Superior temporal gyrus (tissue), 1 donor: ENCODE data around the gene DYSF.

Experiments
- DNase-seq: peaks from one replicate; pipeline ENCODE4 v3.0.0-alpha.2; 2016; ENCODE audit errors: extremely low spot score

DYSF gene

GRCh38 chr2:71530211-71530610 is 76.8 kb downstream of the DYSF start:
- no peak for DNase-seq

- peak; percentile 64 for DNase-seq
Observed at GRCh38 chr2:71530641-71531332, 77.4 kb downstream of the DYSF start.

GRCh38 chr2:71531522-71532047 is 78.2 kb downstream of the DYSF start:
- no peak for DNase-seq

- no peak for DNase-seq
Observed at GRCh38 chr2:71532327-71532726, 79.0 kb downstream of the DYSF start.

GRCh38 chr2:71534201-71534600 is 80.8 kb downstream of the DYSF start:
- no peak for DNase-seq

GRCh38 chr2:71534826-71535225 is 81.5 kb downstream of the DYSF start:
- no peak for DNase-seq

- no peak for DNase-seq
Observed at GRCh38 chr2:71535526-71535925, 82.2 kb downstream of the DYSF start.

GRCh38 chr2:71536226-71536671 is 82.9 kb downstream of the DYSF start:
- DNase-seq: no peak

GRCh38 chr2:71538241-71538640 is 84.9 kb downstream of the DYSF start:
- no peak for DNase-seq

- no peak for DNase-seq
Observed at GRCh38 chr2:71538656-71539265, 85.4 kb downstream of the DYSF start.

GRCh38 chr2:71540818-71541217 is 87.5 kb downstream of the DYSF start:
- no peak for DNase-seq

GRCh38 chr2:71544919-71545571 is 91.7 kb downstream of the DYSF start:
- DNase-seq: no peak

- peak; percentile 85 for DNase-seq
Observed at GRCh38 chr2:71545572-71546274, 92.4 kb downstream of the DYSF start.

GRCh38 chr2:71546275-71546638 is 92.9 kb downstream of the DYSF start:
- DNase-seq: no peak

GRCh38 chr2:71546777-71547281 is 93.5 kb downstream of the DYSF start:
- DNase-seq: peak; percentile 57

GRCh38 chr2:71547616-71548285 is 94.4 kb downstream of the DYSF start:
- DNase-seq: no peak

GRCh38 chr2:71548646-71549425 is 95.5 kb downstream of the DYSF start:
- peak; percentile 85 for DNase-seq

- DNase-seq: no peak
Observed at GRCh38 chr2:71550801-71551630, 97.7 kb downstream of the DYSF start.

- no peak for DNase-seq
Observed at GRCh38 chr2:71551631-71551915, 98.2 kb downstream of the DYSF start.

- DNase-seq: no peak
Observed at GRCh38 chr2:71552356-71552755, 99.0 kb downstream of the DYSF start.
